Measurements from ENCODE around the gene HOXC9. TPM values are rescaled to one million over a fixed set of nuclear protein-coding genes. Genes with fewer than 3 reads are reported as not detected.

The HOXC9 gene
- total and polyA plus RNA-seq, 8 donors: 0.08 TPM; not detected in 7

DNA sequence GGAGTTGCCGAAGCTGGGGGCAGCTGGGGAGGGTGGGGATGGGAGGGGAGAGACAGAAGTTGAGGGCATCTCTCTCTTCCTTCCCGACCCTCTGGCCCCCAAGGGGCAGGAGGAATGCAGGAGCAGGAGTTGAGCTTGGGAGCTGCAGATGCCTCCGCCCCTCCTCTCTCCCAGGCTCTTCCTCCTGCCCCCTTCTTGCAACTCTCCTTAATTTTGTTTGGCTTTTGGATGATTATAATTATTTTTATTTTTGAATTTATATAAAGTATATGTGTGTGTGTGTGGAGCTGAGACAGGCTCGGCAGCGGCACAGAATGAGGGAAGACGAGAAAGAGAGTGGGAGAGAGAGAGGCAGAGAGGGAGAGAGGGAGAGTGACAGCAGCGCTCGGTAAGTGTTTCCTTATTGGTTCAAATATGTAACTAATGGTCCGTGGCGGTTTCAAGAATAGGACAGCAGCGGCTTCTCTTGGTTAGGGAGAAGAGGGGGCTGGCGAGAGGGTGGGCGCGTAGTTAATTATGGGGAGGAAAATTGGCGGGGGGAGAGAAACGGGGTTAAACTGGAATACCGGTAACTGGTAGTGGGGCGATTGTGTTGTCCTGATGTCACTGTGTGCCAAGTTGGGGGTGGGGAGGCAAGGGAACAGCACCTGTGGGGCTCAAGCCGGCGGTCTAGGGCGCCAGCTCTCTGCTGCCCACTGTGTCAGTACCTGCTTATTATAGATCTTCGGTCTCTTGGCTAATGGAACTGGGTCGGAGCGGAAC is 17.2 kb downstream of the HOXC9 start:
- 3 to 9% (median 5%) methylated on average over 24 of the region's 24 CpGs for WGBS, 5 donors
- no peak for DNase-seq
- H3K4me1 ChIP-seq: peaks cover 28 to 54% (median 44%) of the 10 kb centered on the region in 4 donors
- peaks cover 40 to 100% (median 98%) of the 10 kb centered on the region in 3 donors for H3K27me3 ChIP-seq
- peaks cover 0 to 5% (median 0%) of the 10 kb centered on the region in 4 donors for H3K9me3 ChIP-seq
- no peaks in the 10 kb centered on the region for H3K36me3 ChIP-seq
- peak overlapping the region in 1 of 5 donors; percentile 66 for H3K27ac ChIP-seq
- H3K4me3 ChIP-seq: peak overlapping the region; percentile 43 to 55 (median 46)
- TF ChIP-seq, protein P1, sequence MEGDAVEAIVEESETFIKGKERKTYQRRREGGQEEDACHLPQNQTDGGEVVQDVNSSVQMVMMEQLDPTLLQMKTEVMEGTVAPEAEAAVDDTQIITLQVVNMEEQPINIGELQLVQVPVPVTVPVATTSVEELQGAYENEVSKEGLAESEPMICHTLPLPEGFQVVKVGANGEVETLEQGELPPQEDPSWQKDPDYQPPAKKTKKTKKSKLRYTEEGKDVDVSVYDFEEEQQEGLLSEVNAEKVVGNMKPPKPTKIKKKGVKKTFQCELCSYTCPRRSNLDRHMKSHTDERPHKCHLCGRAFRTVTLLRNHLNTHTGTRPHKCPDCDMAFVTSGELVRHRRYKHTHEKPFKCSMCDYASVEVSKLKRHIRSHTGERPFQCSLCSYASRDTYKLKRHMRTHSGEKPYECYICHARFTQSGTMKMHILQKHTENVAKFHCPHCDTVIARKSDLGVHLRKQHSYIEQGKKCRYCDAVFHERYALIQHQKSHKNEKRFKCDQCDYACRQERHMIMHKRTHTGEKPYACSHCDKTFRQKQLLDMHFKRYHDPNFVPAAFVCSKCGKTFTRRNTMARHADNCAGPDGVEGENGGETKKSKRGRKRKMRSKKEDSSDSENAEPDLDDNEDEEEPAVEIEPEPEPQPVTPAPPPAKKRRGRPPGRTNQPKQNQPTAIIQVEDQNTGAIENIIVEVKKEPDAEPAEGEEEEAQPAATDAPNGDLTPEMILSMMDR (IDR thresholded peaks at IDR 0.05): no peak
- TF ChIP-seq EP300 (IDR thresholded peaks at IDR 0.05): no peak
- intact Hi-C loops (cut with DNase I; ENCODE audit: low total_unique reads): no loop called here

DNA sequence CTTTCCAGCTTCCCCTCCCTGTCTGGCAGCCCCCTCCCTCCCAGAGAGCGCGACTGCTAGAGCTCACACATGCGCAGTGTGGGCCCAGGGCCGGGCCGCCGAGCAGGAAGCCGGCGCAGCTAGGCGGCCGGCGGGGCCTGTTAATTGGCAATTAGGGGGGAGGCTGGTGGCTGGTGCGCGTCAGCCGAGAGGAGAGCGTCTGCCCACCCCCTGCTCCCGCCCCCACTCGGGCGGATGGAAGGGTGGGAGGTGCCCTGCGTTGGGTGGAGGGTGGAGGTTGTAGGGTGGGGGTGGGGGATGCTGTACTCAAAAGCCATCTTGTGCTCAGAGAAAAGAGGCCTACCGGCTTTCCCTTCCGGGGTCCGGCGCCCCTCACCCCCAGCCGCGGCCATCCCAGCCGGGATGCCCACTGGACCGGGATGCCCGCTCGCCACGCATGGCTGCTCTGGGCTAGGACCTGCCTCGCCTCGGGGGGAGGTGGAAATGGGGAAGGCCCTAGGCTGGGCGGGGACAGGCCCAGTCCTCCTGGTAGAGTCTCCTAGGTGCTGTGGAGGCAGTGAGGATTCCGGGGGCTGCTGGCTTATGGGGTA is 18.0 kb downstream of the HOXC9 start:
- H3K36me3 ChIP-seq: no peaks in the 10 kb centered on the region
- peak overlapping the region in 2 of 5 donors; percentile 11 to 66 for H3K27ac ChIP-seq
- H3K4me1 ChIP-seq: peaks cover 28 to 54% (median 44%) of the 10 kb centered on the region in 4 donors
- WGBS, 5 donors: 0 to 20% (median 4%) methylated on average over 2 to 34 of the region's 34 CpGs
- H3K9me3 ChIP-seq: peaks cover 0 to 5% (median 0%) of the 10 kb centered on the region in 4 donors
- intact Hi-C loops (cut with DNase I; ENCODE audit: low total_unique reads): no loop called here
- peaks cover 35 to 100% (median 98%) of the 10 kb centered on the region in 3 donors for H3K27me3 ChIP-seq
- peak; percentile 67 to 91 for DNase-seq
- H3K4me3 ChIP-seq: peak overlapping the region; percentile 43 to 55 (median 46)
- TF ChIP-seq, protein P1 (IDR thresholded peaks at IDR 0.05): no peak
- TF ChIP-seq EP300 (IDR thresholded peaks at IDR 0.05): no peak
- TF ChIP-seq POLR2A (IDR thresholded peaks at IDR 0.05): no peak
- TF ChIP-seq POLR2AphosphoS5 (IDR thresholded peaks at IDR 0.05): peak in 1 of 3 donors; percentile 36

DNA sequence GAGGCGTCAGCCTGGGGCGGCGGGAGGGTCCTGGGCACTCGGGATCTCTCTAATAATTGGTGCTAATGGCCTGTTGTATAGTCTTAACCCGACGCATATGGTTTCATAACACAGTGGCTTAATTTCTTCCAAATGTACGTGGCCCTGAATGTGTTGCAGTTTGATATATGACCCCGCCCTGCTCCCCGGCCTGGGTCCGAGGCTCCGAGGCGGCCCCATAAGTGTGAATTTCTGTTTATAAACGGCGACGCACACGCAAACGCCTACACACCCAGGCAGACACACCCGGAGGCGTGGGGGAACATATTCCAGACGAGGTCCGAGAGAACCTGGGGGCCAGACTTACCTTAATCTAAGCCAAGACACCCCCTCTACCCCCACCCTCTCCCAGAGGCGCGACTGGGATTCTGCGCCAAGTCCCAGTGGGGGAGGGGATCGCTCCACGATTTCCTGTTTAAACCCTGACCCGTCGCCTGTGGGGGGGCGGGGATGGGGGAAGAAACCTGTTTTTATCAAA is 18.6 kb downstream of the HOXC9 start:
- peak overlapping the region in 1 of 5 donors; percentile 66 for H3K27ac ChIP-seq
- WGBS, 5 donors: 30 to 33% (median 31%) methylated on average over 23 to 29 of the region's 29 CpGs

DNA sequence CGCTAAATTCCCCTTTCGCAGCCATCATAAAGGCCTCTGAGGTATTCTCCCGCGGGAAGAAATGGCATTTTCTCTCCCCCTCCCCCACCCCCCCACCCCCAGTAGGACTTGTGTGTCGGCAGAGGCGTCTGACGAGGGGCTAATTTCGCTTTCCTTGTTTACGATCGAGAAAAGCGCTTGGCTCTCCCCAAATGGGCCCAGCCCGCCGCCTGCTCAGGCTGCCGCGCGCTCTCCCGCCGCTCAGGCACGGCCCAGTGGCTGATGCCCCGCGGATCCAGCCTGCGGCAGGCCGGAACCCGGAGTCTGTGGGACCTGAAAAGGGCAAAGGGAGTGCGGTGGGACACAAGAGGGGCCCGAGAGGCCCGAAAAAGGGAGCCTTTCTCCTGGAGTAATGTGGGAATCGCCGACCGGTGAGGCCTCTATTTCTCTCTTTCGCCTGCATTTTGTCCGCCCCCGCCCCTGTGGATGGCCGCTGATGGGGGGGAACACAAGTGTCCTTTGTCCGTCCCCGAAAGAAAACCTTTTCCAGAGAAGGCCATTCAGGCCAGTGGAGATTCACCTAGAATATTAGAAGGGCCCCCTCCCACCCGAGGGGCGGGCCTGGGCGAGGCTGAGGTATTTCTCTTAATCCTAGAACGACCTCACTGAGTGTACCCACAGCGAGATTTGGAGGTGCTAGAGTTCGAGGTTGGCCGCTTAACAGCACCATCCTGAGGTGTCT is 19.3 kb downstream of the HOXC9 start:
- peaks cover 27 to 100% (median 98%) of the 10 kb centered on the region in 3 donors for H3K27me3 ChIP-seq
- H3K4me1 ChIP-seq: peaks cover 28 to 51% (median 42%) of the 10 kb centered on the region in 4 donors
- intact Hi-C loops (cut with DNase I; ENCODE audit: low total_unique reads): no loop called here
- H3K9me3 ChIP-seq: peaks cover 0 to 5% (median 0%) of the 10 kb centered on the region in 4 donors
- no peaks in the 10 kb centered on the region for H3K36me3 ChIP-seq
- 24 to 47% (median 27%) methylated on average over 40 to 43 of the region's 43 CpGs for WGBS, 5 donors
- no peak for TF ChIP-seq POLR2A (IDR thresholded peaks at IDR 0.05)
- TF ChIP-seq, protein P1 (IDR thresholded peaks at IDR 0.05): no peak
- no peak for TF ChIP-seq EP300 (IDR thresholded peaks at IDR 0.05)
- TF ChIP-seq POLR2AphosphoS5 (IDR thresholded peaks at IDR 0.05): no peak
- DNase-seq: no peak
- peak overlapping the region in 2 of 4 donors; percentile 43 to 55 for H3K4me3 ChIP-seq
- H3K27ac ChIP-seq: peak overlapping the region in 1 of 5 donors; percentile 4

More for the DNA sequence above, 18.6 kb downstream of the HOXC9 start:
- peaks cover 28 to 54% (median 44%) of the 10 kb centered on the region in 4 donors for H3K4me1 ChIP-seq
- no peak for TF ChIP-seq EP300 (IDR thresholded peaks at IDR 0.05)
- no peak for TF ChIP-seq POLR2AphosphoS5 (IDR thresholded peaks at IDR 0.05)
- H3K9me3 ChIP-seq: peaks cover 0 to 5% (median 0%) of the 10 kb centered on the region in 4 donors
- intact Hi-C loops (cut with DNase I; ENCODE audit: low total_unique reads): no loop called here
- no peaks in the 10 kb centered on the region for H3K36me3 ChIP-seq
- H3K4me3 ChIP-seq: peak overlapping the region; percentile 43 to 55 (median 46)
- peaks cover 30 to 100% (median 98%) of the 10 kb centered on the region in 3 donors for H3K27me3 ChIP-seq
- DNase-seq: no peak

Data from stomach (tissue), 9 donors.